RPMI8226 (cell line): ENCODE results near the gene CCDC34.

Experiments
- DNase-seq: peaks from one replicate; pipeline ENCODE4 v3.0.0-alpha.2; 2015

The CCDC34 gene, protein sequence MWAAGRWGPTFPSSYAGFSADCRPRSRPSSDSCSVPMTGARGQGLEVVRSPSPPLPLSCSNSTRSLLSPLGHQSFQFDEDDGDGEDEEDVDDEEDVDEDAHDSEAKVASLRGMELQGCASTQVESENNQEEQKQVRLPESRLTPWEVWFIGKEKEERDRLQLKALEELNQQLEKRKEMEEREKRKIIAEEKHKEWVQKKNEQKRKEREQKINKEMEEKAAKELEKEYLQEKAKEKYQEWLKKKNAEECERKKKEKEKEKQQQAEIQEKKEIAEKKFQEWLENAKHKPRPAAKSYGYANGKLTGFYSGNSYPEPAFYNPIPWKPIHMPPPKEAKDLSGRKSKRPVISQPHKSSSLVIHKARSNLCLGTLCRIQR

DNA sequence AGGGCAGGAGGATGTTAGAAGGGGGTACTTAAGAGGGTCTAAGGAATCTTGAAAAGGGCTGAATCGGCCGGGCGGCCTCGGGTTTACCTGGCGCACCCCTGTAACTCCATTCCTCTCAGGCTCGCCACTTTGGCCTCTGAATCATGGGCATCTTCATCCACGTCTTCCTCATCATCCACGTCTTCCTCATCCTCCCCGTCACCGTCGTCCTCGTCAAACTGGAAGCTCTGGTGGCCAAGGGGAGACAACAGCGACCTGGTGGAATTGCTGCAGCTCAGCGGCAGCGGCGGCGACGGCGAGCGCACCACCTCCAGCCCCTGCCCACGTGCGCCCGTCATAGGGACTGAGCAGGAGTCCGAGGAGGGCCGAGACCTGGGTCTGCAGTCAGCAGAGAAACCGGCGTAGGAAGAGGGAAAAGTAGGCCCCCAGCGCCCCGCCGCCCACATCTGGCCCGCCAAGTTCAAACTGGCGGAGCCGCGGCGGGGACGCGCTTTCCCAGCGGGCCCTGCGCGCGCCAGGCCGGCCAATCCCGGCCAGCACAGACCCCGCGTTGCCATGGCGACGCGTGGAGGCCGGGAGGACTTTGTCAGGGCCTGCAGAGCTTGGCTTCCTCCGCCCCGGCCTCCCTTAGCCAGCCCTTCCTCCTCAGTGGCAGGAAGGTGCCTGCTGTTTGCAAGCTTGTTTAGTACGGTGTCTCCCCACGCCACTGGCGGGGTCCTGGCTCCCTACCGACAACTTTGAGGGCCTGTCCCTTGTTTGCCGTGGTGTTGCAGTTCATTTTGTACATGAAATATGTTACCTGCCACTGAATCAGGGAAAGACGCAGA lies at the start of gene CCDC34:
CCDC34 (minus strand) TSS at position 467 of the 827 bp plus-strand sequence; CDS start at position 446, 21 bp downstream.
- peak; percentile 94 for DNase-seq

DNA sequence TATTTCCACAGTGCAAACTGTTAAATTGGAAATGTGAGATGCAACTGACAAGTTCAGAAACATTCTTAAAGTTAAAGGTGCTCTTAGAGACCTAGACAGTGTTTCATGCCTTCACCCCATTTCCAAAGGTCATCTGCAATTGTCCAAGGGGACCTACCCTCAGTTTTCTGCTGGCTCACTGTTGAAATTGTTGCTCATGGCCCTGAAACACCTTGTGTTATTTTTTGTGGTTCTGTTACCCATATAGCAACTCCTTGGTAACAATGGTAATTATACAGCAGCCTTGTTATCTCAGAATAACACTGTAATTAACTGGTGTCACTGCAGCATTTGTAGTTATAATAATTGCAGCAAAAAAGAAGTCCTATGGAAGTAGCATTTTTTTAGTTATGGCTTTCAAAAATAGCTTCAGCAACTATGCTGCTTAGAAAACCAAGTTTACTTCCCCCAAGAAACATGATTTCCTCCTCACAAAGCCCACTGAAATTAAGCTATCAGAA lies 49.2 kb upstream of the CCDC34 start:
- no peak for DNase-seq

DNA sequence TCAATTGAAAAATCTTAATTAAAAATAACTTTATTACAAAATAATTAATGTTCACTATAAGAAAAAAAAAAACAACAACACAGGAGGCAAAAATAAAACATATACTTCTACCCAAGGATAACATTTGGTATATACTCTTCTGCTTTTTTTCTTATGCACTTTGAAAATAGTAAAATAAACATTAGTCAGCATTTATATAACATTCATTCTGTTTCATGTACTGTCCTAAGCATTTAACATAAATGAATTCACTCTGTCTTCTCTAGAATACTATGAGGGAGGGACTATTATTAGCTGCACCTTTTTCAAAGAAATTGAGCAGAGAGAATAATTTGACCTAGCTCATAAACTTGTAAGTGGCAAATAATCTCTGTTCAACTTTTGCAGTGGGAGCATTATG lies 48.3 kb upstream of the CCDC34 start:
- DNase-seq, result no peak

DNA sequence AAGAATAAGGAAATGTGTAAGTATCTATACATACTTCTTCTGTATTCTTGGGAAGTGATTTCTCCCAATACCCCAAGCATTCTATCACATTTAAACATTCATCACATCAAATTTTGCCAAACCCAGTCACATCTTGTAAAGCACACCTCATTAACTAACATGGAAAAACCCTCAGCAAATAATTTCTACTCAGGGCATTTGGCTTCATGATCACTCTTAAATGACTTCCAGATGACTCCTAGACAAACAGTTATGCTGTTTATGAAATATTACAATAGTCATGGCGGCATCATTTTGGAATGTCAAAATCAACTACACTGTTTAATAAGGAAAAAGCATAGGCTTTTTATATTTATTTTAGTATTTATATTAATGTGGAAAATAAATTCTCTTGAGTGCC lies 47.3 kb upstream of the CCDC34 start:
- DNase-seq, result no peak

DNA sequence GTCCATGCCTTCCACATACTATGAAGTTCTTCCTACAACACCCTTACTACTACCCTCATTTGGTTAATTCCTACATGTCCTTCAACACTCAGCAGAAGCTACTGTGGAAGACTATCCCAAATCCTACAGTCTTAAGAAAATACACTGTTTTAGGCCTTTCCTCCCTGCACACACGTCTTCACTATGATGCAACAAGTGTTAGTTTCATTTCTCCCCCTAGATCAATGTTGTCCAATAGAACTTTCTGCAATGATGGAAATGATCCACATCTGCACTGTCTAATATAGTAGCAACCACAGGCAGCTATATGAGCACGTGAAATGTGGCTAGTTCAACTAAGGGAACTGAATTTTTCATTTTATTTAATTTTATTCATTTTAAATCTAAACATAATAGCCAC lies 46.7 kb upstream of the CCDC34 start:
- no peak for DNase-seq

DNA sequence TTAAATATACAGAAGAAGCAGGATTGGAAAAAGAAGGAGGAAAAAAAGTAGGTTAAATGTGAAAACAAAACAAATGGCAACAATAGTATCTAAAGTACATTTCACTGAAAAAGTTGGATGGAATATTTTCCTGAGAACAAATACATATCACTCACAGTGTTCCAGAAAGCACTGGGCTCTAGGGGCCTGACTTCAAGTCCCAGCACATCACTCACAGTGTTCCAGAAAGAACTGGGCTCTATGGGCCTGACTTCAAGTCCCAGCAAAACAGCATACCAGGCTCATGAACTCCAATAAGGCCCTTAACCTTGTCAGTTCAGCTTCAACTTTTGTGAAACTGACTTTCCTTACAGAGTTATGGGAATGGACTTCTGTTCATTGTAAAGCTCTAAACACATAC lies 46.0 kb upstream of the CCDC34 start:
- no peak for DNase-seq

DNA sequence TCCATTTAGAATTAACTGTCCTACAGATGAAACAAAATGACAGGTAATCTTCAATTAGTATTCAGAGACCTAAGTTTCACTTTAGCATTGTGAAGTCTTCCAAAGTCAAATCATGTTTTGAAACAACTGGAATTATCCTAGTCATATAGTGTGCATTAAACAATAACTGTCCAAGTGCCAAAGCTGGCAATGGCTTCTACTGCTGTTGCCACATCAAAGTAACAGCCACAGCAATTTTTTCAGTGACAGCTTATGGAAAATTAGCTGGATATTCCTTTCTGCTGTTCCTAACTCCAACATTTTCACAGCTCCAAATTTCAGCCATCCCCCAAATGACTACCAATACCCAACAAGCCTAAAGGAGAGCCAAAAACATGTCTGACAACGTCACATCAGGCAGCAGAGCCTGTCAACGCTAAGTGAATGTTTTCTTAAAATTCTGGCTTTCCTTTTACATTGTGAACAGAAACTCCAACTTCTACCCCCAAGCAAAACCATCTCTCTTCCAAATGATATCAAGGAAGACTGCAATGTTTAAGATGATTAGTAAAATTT lies 45.3 kb upstream of the CCDC34 start:
- no peak for DNase-seq

DNA sequence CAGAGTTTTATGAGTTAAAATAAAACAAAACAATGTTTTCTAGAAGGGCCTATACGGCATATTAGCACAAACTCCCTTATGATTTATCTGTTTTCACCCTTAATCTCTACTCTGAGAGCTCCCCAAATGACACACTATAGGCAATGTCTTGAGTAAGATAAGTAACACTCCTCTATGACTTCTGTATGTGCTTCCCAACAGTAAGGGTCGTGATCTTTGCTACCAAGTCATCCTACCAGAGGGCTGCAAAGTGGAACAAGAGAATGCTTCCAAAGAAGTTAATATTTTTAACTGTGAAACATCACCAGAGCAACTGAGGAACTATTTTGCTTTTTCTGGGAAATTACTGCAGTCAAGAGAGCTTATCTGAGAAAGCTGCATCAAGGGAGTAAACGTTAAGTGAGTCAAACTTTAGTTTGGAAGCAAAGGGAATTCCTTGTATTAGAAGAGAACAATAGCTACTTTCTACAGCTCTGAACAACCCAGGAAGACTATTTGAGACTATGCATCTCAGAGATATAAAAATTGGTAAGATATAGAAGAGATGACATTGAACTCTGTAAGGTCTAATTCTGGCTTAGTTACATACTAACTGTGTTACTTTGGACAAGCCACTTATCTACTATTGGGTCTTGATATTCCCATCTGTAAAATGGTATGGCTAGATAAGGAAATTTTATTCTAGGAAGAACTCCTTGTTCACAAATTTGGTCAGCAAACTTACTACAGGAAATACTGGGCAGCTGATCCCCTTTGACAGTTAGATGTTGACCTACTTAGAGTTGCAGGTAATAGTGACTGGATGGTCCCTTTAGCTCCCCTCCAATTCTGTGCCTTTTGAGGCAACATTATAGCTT lies 43.7 kb upstream of the CCDC34 start:
- DNase-seq, result no peak

DNA sequence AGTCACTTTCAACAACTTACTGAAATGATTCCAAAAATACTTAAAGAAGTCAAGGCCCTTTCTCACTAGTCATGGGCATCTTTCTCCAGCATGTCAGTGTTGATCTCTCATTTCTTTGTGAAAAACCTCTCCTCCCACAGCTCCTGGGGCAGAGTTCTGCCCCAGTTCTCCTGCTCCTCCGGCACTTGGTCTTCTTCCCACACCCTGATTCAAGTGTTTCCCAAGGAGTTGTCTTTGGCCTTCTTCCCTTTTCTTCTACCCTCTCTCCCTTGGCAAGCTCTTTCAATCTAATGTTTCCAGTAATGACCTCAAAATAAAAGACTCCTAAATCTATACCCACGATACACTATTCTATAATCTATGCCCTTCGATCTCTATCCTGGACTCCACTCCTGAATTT lies 42.1 kb upstream of the CCDC34 start:
- DNase-seq, result no peak

DNA sequence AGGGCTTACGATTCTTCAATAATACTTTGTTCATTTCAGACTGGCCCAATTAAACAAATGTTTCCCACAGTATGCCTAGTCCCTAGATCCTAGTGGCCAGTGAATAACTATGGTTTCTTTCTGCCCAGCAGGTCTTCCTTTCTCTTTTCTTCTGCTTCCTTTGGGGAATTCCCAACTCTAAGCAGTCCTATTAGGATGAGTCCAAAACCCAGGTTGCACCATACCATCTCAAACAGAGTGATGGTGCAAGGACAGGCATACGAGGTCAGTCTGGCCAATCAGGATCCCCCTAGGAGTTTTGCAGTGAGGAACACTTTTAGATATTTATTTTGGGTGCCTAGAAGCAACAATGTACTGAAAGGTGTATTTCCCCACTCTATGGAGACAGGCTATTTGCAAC lies 41.4 kb upstream of the CCDC34 start:
- DNase-seq, result no peak

DNA sequence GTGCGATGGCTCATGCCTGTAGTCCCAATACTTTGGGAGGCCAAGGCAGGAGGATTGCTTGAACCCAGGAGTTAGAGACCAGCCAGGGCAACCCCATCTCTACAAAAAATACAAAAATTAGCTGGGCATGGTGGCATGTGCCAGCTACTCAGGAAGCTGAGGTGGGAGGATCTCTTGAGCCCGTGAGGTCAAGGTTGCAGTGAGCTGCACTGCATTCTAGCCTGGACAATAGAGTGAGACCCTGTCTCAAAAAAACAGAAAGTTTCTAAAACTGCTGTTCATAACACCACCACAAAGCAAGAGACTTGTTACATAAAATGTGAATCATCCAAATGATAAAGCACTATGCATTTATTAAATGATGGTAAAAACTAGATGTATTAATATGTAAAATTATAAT lies 40.2 kb upstream of the CCDC34 start:
- no peak for DNase-seq

DNA sequence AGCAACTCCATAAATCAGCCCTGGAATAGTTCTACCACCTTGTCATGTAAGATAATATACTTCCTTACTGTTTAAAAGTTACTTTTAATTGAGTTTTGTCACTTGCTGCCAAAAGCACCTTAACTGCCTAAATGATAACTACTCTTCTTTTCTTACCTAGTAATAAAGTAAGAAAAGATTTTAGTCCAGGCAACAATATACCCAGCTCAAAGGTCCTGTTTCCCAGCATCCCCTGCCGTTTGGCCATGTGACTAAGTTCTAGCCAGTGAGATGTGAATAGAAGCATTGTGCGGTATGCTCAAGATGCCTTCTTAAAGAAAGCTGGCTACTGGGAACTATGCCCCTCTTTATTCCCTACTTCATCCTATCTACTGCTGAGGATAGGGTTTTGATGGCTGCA lies 39.4 kb upstream of the CCDC34 start:
- no peak for DNase-seq

DNA sequence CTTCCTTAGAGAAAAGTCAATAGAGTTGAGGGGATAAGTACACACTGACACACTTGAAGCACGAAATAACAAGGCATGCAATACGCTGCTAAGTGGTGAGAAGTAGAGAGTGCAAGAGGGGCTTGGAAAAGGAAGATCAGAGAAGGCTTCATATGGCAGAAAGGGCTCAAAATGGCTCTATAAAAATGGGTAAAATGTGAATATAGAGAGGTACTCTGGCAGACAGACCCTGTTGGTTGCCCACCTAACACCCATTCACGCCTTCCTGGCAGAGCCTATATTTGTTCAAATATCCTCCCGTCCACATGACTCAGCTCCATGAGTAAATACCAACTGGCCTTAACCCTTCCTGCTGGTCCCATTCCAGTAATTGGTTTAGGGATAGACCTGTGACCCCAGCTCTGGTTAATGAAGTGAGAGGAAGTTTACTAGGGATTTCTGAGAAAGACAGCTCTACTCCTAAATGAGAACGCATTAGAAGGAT lies 38.9 kb upstream of the CCDC34 start:
- no peak for DNase-seq

DNA sequence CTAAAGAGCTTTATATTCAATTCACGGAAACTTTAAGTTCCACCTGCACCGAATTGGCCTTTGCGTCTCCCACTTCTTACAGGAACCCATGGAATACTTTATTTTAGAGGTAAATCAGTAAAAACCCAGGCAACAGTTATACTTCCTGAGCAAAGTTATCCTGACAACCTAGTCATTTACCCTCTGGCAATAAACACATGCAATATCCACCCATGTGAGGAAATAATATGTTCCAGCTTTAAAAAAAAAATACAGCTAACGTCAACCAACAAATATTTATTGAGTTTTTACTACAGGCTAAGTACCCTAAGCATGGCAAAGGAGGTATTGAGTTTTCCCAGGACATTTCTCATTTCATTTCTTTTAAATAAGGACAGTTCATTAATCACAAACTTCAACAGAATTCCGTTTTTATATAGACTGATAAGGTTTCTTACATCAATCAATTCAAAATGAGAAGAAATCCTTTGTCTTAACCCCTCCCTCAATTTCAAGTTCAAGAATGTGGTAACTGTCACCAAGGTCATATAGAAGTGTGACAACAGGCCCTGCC lies 38.3 kb upstream of the CCDC34 start:
- DNase-seq, result no peak

DNA sequence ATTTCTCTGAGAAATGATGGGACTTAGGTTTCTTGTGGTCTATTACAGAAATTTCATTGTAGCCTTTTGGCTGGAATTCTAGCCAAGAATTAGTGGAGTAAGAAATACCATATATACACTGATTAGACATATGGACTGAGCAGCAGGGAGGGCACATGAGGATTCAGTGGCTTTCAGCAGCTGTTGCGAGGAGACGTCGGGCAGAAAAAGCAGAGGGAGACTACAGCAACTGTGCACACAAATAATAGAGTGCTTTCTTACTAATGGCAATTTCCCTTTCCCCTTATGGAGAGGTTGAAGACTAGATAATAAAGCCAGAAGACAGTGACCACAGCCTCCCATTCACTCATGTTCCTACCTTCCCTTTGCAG lies 35.4 kb upstream of the CCDC34 start:
- DNase-seq, result no peak

DNA sequence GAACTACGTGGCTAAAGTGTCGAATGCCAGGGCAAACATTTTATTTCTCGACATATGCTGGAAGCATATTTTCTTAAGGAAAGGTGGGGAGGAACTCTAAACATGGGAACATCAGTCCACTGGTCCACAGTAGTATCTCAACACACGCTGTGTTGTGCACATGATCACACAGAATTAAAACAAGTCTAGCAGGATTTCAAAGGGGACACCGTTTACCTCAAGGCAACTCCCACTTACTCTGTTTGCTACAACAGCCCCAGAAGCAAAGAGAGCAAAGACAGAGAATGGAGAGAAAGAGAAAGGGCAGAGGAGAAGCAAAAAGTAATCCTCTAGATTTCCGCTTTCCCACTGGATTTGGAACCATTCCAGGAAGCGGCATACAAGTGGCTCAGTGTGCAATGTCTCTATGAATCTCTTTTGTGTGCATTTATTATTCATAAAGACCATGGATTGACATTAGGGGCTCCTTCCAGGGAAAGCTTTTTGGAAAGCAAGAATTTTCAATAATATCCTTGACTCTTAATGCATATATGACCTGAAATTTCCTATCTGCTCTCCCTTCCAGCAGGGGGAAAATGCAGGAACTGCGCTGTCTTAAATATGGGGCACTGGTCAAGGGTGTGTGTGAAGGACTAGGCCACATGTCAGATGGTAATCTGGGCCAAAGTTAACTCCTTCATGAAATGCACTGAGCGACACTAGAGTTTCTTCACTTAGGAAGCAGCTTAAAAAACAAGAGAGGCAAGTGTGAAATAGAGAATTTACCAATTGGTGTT lies 34.8 kb upstream of the CCDC34 start:
- no peak for DNase-seq

DNA sequence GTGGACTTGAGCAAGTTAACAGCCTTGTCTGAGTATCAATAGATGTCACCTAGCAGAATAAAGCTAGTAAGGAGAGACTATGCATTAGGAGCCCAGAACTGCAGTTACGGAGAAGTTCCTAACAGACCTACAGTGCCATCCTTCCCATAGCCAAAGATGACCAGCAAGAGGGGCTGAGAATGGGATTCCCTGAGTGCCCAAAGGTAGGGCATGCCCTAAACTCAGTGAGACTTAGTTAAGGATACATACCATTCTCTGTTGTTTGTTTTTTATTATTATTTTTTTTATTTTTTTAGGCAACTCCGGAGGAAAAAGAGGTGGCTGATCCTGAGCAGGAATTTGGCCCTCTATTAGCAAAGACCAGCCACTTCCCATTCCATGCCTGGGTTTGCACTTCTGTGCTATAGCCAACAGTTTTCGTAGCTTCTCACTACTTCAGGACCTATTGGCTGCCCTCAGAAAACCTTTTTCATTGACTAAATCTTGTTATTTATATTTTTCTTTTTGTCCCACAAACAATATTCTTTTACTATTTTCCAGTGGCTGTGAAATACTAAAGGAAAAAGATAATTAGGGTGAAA lies 33.3 kb upstream of the CCDC34 start:
- no peak for DNase-seq

DNA sequence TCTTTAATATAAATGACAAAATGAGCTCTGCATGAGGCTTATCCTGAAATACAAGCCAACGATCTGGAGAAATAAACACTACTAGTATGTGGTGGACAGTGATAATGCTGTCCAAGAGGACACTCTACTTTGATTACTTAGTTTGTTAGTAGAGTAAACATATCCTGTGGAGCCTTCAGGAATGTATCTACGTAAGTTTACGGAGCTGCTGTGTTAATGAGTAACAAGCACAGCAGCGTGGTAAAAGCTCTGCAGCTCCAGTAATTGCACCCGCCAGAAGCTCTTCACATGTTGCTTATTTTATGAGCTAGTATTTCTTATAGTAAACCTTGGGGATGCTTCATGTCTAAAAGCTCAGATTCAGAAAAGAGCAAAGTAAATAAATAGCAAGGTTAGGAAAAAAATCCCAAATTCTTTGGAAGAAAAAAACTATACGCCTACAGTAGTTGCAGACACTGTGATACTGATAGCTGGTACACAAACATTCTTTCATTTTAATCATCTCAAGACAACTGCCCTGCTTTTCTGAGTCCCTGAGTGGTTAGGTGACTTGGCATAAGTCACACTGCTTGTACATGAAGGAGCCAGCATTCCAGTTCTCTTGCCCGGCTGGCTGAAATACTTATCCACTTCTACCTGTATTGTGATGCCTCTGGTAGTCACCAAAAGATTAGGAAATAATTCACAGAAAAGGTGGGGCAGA lies 32.7 kb upstream of the CCDC34 start:
- DNase-seq, result no peak

DNA sequence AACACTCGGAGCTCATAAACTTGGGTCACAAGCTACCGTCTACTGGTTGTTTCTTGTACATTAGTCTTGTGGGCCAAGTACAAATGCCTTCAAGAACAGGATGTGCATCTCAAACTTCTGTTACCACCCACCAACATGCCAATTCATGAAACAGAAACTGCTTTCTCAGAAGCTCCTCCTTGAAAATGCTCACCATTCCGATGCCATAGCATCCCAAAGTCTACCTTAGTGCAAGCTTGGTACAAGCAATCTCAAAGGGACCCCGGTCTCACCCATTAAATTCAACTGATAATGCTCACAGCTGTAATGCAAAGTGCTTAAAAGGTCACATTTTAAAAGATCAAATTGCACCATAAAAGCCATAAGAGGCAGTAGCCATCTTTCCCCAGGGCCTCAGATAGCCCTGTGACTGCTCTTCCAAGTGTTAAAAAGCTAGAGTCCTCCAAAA lies 31.8 kb upstream of the CCDC34 start:
- no peak for DNase-seq
